Hematopoietic multipotent progenitor cell treated with erythropoietin and hydrocortisone succinate and interleukin-3 and kit ligand, for 8 days (in vitro differentiated cells): ENCODE results near the gene OR11H7.
A peak's percentile ranks its signal among the peaks of the same experiment; 100 is the strongest.
"Not testable (repeated sequence)": the region's sequence is repeated elsewhere in the genome, so short reads cannot be mapped to it uniquely, and the experiment has no call there.

Experiments
- DNase-seq: peaks from one replicate; pipeline ENCODE4 v3.0.0-alpha.2; 2015

OR11H7 gene

GRCh38 chr14:20228681-20229080, at the start of gene OR11H7:
OR11H7 (plus strand) TSS chr14:20228981.
- DNase-seq, result no peak

DNA sequence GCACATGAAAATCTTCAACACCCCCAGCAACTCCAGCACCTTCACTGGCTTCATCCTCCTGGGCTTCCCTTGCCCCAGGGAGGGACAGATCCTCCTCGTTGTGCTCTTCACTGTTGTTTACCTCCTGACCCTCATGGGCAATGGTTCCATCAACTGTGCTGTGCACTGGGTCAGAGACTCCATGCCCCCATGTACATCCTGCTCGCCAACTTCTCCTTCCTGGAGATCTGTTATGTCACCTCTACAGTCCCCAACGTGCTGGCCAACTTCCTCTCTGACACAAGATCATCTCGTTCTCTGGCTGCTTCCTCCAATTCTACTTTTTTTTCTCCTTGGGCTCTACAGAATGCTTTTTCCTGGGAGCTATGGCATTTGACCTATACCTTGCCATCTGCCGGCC, 49.6 kb upstream of the OR11H7 start:
- no peak for DNase-seq

- DNase-seq, result no peak
Observed at GRCh38 chr14:20179880-20180279, 48.9 kb upstream of the OR11H7 start.

GRCh38 chr14:20180486-20180885, 48.3 kb upstream of the OR11H7 start:
- no peak for DNase-seq

GRCh38 chr14:20184181-20184580, 44.6 kb upstream of the OR11H7 start:
- DNase-seq, result no peak

- DNase-seq, result no peak
Observed at GRCh38 chr14:20190596-20190995, 38.2 kb upstream of the OR11H7 start, which contains the start of gene OR11G2. OR11G2 (plus strand) TSS chr14:20190896; CDS start chr14:20197438, 6,542 bp downstream.

DNA sequence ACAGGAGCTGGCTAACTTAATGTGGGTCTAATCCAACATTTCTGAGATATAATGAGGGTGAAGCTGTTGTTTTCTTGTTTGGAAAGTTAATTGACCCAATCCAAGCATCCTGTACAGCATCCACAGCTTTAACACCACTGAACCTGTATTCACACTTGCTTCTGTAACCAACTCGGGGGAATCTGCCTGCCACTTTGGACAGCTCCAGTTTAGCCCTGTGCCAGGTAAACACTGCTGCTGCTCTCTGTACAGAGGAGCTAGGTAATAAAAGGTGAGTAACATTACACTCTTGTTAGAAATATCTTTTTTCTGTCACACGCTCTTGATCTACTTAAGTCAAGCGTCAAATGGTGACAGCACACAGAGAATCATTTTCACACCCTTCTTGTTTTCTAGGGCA, 37.4 kb upstream of the OR11H7 start:
- no peak for DNase-seq

DNA sequence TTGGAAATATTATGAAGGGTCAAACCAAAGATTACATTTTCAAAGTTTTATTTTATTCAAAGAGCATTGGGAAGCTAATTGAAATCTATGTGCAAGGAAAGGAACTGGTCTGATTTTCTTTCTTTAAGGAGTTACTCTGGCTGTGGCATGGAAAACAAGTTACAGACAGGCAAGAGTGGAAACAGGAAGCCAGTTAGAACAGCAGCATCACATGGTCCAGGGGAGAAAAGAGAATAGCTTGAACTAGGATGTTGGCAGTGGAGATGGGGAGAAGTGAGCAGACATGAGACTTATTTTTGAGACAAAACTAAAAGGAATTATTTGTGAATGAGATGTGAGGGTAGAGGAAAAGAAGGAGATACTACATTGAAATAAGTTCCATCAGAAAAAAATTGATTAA, 34.7 kb upstream of the OR11H7 start:
- no peak for DNase-seq

DNA sequence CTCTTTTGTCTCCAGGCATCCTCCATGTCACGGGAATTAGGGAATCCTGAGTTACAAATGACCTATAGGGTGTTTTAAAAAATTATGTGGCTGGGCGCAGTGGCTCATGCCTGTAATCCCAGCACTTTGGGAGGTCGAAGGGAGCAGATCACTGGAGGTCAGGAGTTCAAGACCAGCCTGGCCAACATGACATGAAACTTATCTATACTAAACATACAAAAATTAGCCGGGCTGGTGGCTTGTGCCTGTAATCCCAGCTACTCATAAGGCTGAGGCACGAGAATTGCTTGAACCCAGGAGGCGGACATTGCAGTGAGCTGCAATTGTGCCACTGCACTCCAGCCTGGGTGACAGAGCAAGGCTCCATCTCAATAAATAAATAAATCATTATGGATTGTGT, 33.6 kb upstream of the OR11H7 start:
- not testable (repeated sequence) for DNase-seq

DNA sequence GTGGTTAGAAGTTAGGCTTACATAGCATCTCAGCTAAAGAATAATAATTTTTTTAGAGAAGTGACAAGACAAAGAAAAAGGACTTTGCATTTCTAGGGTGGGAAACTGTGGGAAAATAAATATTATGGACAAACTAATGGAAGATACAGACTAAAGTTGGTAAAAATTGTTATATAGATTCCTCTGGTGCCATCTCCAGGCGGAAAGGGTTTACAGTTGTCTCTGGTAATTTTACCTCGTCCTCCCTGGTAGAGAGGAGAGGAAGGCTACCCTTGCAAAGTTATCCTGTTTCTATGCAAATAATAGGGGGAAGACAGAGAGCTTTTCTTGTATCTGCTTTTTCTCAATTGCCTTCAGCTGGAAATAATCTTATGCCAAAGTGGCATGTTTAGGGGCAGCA, 32.9 kb upstream of the OR11H7 start:
- DNase-seq, result no peak

- no peak for DNase-seq
Observed at GRCh38 chr14:20197459-20197858, 31.3 kb upstream of the OR11H7 start.

DNA sequence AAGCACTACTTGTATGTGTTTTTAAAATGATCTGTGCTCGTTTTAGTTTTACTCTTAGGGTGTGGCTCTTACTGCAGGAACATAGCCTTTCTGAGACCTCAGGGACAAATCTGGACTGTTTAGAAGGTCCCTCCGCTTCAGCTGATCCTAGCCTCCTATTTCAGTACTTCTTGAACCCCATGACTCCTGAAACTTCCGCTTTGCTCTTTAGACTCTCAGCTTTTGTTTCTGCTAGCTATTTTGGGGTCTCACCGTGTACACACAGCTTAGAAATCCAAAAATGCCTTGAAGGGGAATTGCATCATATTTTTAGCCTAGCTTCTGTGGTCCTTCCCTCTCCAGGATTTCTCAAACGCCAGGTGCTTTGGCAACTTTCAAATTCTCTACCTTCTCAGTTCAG, 29.8 kb upstream of the OR11H7 start:
- DNase-seq, result no peak

GRCh38 chr14:20204721-20205120, 24.1 kb upstream of the OR11H7 start:
- DNase-seq, result no peak

DNA sequence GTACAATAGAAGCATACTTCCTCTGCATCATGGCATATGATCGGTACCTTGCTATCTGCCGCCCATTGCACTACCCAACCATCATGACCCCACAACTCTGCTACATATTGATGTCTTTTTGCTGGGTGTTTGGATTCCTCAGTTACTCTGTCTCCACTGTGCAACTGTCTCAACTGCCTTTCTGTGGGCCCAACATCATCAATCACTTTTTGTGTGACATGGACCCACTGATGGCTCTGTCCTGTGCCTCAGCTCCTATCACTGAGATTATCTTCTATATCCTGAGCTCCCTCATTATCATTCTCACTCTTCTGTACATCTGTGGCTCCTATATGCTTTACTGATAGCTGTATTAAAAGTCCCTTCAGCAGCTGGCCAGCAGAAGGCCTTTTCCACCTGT, 19.2 kb upstream of the OR11H7 start:
- DNase-seq, result no peak

GRCh38 chr14:20212406-20212805, 16.4 kb upstream of the OR11H7 start:
- not testable (repeated sequence) for DNase-seq

DNA sequence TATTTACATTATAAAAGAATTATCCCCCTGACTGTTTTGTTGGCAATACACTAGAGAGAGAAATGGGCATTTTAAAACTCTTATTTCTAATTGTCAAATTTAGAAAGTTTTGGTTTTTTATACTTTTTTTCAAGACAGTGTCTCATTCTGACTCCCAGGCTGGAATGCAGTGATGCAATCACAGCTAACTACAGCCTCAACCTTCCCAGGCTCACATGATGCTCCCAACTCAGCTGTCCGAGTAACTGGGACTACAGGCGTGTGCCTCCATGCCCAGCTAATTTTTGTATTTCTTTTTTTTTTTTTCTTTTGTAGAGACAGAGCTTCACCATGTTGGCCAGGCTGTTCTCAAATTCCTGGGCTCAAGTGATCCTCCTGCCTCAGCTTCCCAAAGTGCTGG, 13.6 kb upstream of the OR11H7 start:
- DNase-seq, result no peak

DNA sequence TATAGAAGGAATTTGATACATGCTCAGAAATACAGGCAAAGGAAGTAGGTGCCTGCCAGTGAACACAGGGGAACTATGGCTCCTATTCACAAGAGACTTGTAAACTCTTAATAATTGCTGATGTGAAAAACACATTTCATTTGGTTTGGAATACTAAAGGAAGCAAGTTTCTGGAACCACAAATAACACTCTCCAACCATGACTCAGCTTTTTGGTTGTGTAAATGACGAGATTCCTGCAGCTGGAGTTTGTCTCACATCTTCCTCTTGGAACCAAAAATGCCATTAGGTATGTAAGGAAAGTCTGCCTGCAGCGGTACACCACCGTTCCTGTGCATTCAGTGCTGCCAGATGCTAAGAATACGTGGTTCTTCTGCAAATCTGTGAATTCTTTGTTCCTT, 9.7 kb upstream of the OR11H7 start:
- DNase-seq, result no peak

- no peak for DNase-seq
Observed at GRCh38 chr14:20223410-20223809, 5.4 kb upstream of the OR11H7 start, which contains the start of gene OR11H6. OR11H6 (plus strand) TSS chr14:20223710; CDS start chr14:20223710, 0 bp downstream.

DNA sequence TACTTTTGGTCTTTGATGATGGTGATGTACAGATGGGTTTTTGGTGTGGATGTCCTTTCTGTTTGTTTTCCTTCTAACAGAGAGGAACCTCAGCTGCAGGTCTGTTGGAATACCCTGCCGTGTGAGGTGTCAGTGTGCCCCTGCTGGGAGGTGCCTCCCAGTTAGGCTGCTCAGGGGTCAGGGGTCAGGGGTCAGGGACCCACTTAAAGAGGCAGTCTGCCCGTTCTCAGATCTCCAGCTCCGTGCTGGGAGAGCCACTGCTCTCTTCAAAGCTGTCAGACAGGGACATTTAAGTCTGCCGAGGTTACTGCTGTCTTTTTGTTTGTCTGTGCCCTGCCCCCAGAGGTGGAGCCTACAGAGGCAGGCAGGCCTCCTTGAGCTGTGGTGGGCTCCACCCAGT, 6.6 kb downstream of the OR11H7 start:
- not testable (repeated sequence) for DNase-seq

GRCh38 chr14:20247646-20248246, 19.0 kb downstream of the OR11H7 start:
- DNase-seq, result peak; percentile 50

DNA sequence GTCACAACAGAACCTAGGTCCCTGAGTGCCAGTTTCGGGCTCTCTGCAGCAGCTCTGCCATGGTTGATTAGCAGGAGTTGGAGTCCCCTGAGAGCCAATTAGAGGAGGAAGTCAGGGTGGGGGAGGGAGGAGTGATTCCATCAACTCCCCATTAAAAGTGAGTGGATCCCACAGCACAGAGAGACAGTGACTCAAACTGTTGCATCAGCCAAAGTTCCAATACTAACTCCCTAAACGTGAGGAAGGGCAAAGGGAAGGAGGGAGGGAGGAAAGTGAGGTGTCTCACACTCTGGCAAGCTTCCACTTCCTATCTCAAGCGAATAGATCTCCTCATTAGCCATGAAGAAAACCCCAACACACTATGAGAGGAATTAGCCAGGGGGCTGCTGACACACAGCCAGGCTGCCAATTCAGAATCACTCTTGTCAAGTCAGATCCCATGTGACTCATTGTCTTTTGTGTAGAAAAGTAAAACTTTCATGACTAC, 33.9 kb downstream of the OR11H7 start:
- no peak for DNase-seq

DNA sequence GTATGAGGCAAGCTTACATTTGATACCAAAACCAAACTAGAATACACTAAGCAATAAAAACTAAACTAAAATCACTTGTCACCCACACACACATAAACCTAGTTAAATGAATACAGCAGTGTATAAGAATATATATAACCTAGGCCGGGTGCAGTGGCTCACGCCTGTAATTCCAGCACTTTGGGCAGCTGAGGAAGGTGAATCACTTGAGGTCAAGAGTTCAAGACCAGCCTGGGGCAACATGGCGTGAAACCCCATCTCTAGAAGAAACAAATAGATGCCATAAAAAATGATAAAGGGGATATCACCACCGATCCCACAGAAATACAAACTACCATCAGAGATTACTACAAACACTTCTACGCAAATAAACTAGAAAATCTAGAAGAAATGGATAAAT, 35.6 kb downstream of the OR11H7 start:
- not testable (repeated sequence) for DNase-seq

DNA sequence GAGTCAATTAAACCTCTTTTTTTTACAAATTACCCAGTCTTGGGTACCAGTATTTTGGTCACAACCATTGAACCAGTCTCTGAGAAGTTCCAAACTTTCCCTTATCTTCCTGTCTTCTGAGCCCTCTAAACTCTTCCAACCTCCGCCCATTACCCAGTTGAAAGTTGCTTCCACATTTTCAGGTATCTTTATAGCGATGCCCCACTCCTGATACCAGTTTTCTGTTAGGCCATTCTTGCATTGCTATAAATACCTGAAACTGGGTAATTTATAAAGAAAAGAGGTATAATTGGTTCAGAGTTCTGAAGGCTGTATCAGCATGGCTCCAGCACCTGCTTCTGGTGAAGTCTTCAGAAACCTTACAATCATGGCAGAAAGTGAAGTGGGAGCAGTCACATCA, 45.3 kb downstream of the OR11H7 start:
- no peak for DNase-seq

DNA sequence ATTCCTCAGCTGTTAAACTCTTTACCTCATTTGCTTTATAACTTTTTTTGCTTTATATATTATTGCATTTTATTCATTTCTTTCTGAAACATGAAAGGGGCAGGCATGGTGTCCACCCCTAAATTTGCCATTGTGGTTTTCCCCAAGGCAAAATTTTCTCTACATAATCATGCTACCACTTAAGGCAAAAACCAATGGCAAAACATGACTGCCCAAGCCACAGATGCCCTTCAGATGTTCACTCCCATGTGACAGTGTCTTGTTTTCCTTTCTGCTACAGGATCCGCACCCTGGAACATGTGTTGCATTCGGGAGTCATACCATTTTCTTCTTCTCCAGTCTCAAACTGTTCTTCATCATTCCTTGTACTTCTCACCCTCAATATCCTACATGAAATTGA, 48.6 kb downstream of the OR11H7 start:
- no peak for DNase-seq

GRCh38 chr14:20278414-20278813, 49.6 kb downstream of the OR11H7 start:
- peak; percentile 68 for DNase-seq
